HG03025 (cell line): Measurements from ENCODE around the gene CPNE9.
"Not testable (repeated sequence)": the region's sequence is repeated elsewhere in the genome, so short reads cannot be mapped to it uniquely, and the experiment has no call there.

Experiments
- ATAC-seq: cut with Tn5 transposase; IDR thresholded peaks from one replicate; pipeline ENCODE4 v1.9.1; 2021; ENCODE audit warnings: mild to moderate bottlenecking, moderate library complexity; ENCODE audit not compliant: unreplicated experiment, low FRiP score

Gene CPNE9

GRCh38 chr3:9770276-9770812 lies 66.7 kb downstream of the CPNE9 start:
- no peak for ATAC-seq

GRCh38 chr3:9771007-9771406 lies 67.4 kb downstream of the CPNE9 start:
- not testable (repeated sequence) for ATAC-seq

GRCh38 chr3:9776896-9777693 lies 73.5 kb downstream of the CPNE9 start:
- ATAC-seq: no peak

- no peak for ATAC-seq
Observed at GRCh38 chr3:9777694-9778021, 74.0 kb downstream of the CPNE9 start.

- no peak for ATAC-seq
Observed at GRCh38 chr3:9778143-9779074, 74.8 kb downstream of the CPNE9 start.

DNA sequence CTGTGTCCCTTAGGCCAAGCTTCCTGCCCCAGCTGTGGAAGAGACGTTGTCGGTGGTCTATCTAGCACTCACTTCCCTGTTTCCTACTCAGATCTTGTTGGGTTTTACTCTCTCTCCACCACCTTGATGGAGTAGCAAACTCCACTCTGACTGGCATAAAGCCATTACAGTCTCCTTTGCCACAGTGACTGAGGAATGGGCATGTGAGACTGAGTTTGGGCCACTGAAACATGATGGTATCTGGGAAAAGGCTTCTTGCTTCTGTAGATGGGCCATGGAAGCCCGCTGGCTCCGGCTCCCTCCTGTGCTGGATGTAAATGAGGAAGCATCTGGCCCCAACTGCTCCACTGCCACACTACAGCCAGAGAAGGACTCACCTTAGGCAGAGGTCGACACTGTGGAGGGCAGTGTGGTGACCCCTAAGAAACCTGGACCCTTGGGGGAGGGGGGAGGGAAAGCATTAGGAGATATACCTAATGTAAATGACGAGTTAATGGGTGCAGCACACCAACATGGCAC lies 75.5 kb downstream of the CPNE9 start:
- no peak for ATAC-seq
